ENCODE data around the gene UBR4.
A peak's percentile ranks its signal among the peaks of the same experiment; 100 is the strongest.

The UBR4 gene

DNA sequence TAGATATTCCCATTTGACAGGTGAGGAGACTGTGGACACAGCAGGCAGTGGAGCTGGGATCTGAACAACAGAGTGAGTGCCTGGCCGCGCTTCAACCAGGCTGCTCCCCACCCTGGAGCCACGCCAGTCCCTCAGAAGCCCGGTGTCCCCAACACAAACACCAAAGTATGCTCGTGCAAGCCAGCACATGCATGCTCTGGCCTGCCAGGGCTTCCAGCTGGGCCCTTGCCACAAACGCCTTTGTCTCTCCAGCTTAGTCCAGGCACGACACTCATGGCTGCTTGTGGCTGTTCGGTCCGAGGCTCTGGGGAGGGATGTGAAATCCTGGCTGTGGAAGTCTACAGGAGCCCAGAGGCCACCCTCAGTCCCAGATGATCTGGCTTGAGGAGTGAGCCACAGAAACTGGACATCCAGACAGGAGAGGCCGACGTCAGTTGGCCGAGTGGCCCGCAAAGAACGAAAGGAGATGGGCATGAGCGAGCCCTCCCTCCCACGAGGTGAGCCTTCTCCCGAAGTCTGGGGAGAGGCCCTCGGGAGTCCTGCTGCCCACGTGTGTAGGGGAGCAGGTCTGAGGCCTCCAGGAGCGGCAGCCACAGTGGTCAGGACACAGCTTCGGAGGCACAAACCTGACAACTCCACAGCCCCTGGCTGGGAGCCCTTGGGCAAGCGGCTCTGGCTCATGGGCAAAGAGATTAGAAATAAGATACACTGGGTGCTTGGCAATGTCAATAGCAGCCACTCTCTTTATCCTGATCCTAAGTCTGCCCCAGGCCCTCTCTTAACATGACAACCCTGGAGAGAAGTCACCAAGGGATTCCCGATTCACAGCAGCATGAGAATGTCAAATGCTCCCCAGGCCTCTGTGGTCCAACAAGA is 136.5 kb downstream of the UBR4 start:
- no peak for DNase-seq (ENCODE audit: low read depth, low spot score)

- DNase-seq (ENCODE audit: low read depth, low spot score) = no peak
Observed at GRCh38 chr1:19072285-19072981, 137.6 kb downstream of the UBR4 start.

- no peak for DNase-seq (ENCODE audit: low read depth, low spot score)
Observed at GRCh38 chr1:19071674-19072281, 138.3 kb downstream of the UBR4 start.

DNA sequence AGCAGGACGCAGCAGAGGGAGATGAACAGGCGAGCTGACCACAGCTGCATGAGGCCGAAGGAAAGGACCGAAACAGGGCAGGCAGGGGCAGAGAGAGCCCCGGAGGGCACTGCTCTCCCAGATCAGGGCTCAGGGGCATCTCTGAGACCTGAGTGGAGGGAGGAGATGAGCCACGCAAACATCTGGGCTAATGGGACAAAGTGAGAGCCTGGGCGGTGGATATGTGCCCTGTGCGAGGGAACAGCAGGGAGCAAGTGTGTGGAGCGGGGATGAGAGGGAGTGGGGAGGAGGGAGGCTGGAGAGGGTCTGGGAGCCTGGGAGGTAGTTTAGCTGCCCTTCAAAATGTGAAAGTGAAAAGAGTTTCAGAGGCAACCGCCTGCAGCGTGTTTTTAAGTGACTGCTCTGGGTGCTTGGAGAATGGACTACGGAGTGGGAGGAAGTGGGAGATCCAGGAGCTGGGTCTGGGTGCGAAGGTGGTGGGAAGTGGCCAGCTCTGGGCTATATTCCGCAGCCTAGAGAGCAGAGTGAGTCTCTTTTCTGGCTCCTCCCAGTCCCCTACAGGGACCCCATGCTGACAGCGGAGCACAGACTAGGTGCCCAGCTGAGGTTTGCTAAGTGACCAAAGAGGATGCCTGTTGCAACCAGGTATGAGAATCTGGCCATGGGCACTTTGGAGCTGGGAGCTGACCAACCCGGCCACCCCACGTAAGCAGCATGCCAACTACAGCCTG is 139.0 kb downstream of the UBR4 start:
- DNase-seq (ENCODE audit: low read depth, low spot score) = no peak

GRCh38 chr1:19070197-19070651 is 139.8 kb downstream of the UBR4 start:
- no peak for DNase-seq (ENCODE audit: low read depth, low spot score)

DNA sequence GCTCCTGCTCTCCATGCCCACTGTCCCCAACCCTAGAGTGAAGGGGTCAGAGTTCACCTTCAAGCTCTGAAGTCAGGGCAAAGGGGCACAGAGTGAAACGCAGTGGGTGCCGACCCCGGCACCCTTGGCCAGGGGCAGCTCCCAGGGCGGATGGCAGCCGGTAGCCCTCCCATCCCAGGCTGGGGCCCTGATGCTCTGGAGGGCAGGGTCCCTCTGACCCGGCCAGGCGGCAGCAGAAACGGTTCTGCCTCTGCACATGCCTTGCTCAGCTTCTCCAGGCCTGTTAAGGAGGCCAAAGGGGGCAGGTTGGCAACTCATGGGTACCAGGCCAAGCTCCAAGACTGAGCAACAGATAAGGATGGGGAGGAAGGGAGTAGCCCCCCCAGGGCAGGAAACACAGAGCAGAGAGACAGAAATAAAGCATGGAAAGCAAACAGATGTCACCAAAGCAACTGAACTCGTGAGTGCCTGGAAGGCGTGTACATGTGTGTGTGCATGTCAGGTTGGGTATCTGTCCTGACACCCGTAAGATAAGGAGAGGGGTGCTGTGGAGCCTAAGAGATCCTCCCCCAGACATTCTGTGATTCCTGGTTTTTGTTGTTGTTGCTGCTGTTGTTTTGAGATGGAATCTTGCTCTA is 141.3 kb downstream of the UBR4 start:
- no peak for DNase-seq (ENCODE audit: low read depth, low spot score)

- DNase-seq (ENCODE audit: low read depth, low spot score) = no peak
Observed at GRCh38 chr1:19067912-19068638, 142.0 kb downstream of the UBR4 start.

DNA sequence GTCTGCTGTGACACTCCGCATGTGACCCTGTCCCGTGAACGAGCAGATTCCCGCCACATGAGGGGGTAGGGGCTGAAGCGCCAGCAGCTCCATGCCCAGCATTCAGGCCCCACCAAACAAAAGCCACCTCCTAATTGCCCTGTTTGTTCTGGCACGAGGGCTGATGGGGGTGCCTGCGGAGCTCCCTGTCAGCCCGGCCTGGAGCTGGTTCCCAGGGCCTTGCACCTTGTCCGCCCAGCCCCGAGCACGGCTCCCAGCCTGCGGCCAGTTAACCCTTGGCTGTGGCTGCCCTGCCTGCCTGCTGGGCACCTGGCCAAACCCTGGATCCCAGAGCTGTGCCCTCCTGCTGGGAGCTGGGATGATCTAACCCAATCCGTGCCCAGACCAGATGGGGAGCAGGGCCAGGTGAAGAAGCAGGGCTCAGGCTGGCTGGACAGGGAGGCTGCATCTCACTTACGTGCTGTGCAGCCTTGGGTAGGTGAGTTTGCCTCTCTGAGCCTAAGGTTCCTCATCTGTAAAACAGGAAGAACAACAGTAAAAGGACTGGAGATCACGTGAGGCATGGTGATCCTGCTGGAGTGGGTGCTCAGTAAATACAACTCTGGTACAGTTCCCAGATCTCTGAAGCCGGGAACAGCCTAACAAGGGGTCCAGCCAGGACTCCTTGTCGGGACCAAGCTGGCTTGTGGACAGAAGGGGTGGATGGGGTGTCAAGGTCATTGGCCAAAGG is 142.7 kb downstream of the UBR4 start:
- peak; percentile 25 for DNase-seq (ENCODE audit: low read depth, low spot score)

DNA sequence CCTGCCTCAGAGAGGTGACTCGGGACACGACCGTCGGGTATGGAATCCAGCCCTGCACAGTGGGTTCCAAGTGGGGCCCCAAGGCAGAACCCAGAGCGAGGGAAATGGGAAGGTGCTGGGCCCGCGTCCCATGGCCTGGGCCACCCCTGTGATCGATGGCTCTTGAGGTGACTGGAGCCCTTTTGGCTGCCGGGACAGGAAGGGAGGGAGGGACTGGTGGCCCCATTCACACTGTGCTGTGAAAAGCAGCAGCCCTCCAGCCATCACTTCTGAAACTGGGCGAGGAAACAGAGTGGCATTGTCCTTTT is 143.2 kb downstream of the UBR4 start:
- DNase-seq (ENCODE audit: low read depth, low spot score) = no peak

DNA sequence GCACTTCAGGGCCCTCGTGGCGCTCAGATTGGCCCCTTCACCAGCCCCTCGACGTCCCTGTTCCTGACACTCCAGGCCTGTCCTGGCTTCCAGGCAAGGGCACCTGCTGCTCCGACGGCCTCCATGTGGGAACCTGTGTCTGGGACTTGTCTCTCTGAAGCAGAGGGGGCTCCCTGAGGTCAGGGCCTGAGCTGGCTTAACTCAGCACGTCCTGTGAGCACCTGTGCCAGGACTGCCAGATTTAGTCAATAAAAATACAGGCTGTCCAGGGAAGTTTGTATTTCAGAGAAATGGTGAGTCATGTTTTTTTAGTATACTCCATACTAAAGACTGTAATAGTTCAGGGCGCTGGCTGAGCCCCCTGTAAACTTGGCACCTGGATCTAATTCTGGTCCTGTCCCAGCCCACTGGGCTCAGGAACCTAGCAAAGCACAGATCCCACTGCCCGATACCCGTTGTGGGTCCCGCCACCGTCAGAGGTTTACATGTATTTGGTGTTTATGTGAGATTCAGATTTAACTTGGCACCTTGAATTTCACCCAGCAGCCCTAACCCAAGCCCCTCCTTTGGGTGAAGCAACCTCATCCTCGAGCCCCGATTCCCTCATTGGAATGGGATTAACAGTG is 143.7 kb downstream of the UBR4 start:
- no peak for DNase-seq (ENCODE audit: low read depth, low spot score)

DNA sequence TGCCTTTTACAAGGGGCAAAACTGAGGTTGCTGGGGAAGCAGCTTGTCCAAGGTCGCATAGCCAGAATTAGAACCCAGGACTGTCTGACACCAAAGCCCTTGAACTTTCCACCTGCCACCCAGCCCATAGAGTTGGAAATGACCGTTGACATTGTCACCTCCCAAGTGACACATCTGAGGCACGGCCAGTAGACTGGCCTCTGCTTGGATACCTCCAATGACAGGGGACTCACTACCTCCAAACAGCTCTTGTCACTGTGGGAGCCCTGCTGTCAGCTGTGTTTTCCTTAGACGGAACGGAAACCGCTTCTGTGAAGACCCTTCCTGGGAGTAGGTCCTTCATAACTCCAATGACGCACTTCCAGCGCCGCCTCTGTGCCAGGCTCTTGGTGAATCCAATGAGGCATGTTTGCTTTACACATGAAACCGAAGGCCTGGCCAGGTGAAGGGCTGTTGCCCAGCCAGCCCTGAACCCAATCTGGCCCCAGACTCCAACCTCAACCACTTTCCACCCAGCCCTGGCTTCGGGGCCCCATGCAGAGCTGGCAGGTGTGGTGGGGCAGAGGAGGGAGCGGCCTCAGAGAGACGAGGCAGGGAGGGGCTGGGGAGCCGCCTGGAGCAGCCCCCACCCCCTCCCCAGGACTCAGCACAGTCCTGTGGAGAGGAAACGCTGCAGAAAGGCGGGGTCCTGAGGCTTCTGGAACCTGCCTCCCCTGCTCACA is 144.4 kb downstream of the UBR4 start:
- no peak for DNase-seq (ENCODE audit: low read depth, low spot score)

DNA sequence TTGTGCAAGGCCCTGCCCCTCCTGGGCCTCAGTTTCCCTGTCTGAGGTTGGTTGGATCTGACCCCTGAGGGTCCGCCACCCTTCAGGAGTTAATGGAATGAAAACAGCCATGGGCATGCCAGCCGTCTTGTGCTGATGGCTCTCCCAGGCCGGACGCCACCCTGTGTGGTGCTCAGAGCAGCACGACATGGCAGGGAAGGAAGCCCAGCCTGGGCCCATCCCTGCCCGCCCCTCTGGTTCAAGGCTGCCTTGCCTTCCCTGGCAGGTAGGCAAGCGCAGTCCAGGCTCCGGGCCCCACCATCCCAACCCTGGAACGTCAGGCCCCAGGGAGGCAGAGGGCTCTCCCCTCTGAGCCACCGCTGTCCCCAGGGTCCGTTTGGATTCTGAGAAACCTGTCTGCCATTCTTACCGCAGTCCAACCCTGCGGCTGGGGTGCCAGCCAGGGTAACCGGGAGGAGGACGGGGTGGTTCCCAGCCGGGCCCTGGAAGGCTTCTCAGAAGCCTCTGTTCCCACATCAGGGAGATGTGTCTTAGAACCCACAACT is 145.1 kb downstream of the UBR4 start:
- DNase-seq (ENCODE audit: low read depth, low spot score) = no peak

- DNase-seq (ENCODE audit: low read depth, low spot score) = no peak
Observed at GRCh38 chr1:19063122-19063521, 146.9 kb downstream of the UBR4 start.

DNA sequence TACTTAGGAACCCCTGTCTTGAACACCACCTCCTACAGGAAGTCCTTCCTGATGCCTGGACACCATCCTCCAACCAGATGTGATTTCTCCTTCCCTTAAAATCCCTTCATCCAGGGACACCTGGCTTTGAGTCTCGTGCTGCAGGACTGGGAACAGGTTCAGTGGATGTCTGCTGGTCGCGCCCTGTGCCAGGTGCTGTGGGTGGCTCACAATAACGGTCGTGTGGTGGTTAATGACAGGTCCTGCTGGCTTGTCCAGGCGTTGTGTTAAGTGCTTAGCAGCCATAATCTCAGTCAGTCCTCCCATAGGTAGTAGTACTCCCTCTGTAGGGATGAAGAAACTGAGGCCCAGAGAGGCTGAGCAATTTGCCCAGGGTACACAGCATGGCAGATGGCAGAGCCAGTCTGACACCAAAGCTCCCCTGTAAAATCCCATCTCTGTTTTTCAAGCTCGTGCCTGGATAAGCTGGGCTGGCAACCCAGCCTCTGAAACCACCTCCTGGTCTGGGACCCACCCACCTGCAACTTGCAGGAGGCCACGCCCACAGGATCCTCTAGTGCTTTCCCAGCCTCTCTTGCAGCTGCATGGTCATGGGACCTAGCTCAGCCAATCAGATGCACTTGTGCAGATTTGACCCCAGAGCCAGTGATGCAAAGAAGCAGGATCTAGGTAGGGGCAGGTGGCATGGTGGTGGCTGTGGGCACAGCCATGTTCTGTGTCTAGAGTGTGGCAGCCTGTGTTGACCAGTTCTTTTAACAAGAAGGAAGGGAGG is 147.6 kb downstream of the UBR4 start:
- DNase-seq (ENCODE audit: low read depth, low spot score) = no peak

DNA sequence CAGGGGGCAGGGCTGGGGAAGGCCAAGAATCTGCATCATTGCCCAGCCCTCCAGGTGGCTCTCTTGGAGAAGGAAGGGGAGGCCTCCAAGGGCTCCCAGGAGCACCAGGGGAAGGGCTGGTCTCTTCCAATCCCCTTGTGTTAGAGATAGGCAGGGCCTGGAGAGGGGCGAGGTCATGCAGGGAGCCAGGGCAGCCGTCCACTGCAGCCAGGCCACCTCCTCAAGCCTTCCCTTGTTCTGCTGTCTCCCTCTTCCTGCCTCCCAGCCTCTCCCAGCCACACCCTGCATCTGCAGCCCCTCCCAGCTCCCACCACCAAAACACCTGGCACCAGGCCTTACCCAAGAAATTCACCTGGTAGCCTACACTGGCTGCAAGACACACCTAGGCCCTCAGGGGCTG is 148.3 kb downstream of the UBR4 start:
- DNase-seq (ENCODE audit: low read depth, low spot score) = no peak

- DNase-seq (ENCODE audit: low read depth, low spot score) = no peak
Observed at GRCh38 chr1:19061343-19061742, 148.7 kb downstream of the UBR4 start.

- no peak for DNase-seq (ENCODE audit: low read depth, low spot score)
Observed at GRCh38 chr1:19059773-19060172, 150.3 kb downstream of the UBR4 start.

DNA sequence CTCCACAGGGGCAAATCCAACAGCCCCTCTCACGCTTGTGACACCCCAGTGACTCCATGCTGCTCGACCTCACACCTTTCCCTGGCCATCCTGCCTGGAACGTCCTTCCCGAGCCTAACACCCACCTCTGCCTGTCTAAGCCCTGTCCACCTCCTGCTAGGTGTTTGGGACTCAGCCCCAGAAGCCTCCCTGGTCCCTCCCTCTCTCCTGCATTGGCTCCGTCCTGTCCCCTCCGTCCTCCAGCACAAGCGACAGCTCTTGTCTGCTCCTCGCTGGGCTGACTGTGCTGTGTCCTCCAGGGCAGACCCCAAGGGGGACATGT is 151.6 kb downstream of the UBR4 start:
- DNase-seq (ENCODE audit: low read depth, low spot score) = no peak

Measured in iPS DF 19.7 (cell line).